ENCODE measurements around the gene PNMA6E.
"Not testable (repeated sequence)": the region's sequence is repeated elsewhere in the genome, so short reads cannot be mapped to it uniquely, and the experiment has no call there.

PNMA6E gene

GRCh38 chrX:153394612-153395011 lies 6.5 kb downstream of the PNMA6E start:
- TF ChIP-seq, protein P1, sequence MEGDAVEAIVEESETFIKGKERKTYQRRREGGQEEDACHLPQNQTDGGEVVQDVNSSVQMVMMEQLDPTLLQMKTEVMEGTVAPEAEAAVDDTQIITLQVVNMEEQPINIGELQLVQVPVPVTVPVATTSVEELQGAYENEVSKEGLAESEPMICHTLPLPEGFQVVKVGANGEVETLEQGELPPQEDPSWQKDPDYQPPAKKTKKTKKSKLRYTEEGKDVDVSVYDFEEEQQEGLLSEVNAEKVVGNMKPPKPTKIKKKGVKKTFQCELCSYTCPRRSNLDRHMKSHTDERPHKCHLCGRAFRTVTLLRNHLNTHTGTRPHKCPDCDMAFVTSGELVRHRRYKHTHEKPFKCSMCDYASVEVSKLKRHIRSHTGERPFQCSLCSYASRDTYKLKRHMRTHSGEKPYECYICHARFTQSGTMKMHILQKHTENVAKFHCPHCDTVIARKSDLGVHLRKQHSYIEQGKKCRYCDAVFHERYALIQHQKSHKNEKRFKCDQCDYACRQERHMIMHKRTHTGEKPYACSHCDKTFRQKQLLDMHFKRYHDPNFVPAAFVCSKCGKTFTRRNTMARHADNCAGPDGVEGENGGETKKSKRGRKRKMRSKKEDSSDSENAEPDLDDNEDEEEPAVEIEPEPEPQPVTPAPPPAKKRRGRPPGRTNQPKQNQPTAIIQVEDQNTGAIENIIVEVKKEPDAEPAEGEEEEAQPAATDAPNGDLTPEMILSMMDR (IDR thresholded peaks at IDR 0.05; ENCODE audit: low read depth, low read length, poor library complexity, severe bottlenecking) = no peak
- TF ChIP-seq EZH2phosphoT487 (IDR thresholded peaks at IDR 0.05; ENCODE audit: borderline replicate concordance, low read length) = no peak
- Histone ChIP-seq H3K4me2 (ENCODE audit: low read length) (no peak overlapping the region), H3K9me3 (ENCODE audit: control insufficient read depth, insufficient read depth, low read length) (no peaks in the 10 kb centered on the region)

GRCh38 chrX:153392642-153393321 lies 8.4 kb downstream of the PNMA6E start:
- H3K9me2 ChIP-seq (replicated peaks; ENCODE audit: control insufficient read depth, low read length) = no peaks in the 10 kb centered on the region
- H3K27ac ChIP-seq (ENCODE audit: low read depth, low read length) = no peak overlapping the region
- H4K20me1 ChIP-seq (ENCODE audit: control insufficient read depth, insufficient read depth, low read depth, low read length) = no peaks in the 10 kb centered on the region
- H3K4me1 ChIP-seq (ENCODE audit: control insufficient read depth, low read length) = no peaks in the 10 kb centered on the region
- H3K9me3 ChIP-seq (ENCODE audit: control insufficient read depth, insufficient read depth, low read length) = no peaks in the 10 kb centered on the region
- TF ChIP-seq, protein P1 (IDR thresholded peaks at IDR 0.05; ENCODE audit: low read depth, low read length, poor library complexity, severe bottlenecking) = no peak
- no peak overlapping the region for H3K4me3 ChIP-seq (ENCODE audit: low read length)
- H3K36me3 ChIP-seq (ENCODE audit: control insufficient read depth, low read length) = no peaks in the 10 kb centered on the region
- H3K79me2 ChIP-seq (ENCODE audit: control insufficient read depth, low read length) = no peaks in the 10 kb centered on the region
- H3K4me2 ChIP-seq (ENCODE audit: low read length) = no peak overlapping the region
- H3K27me3 ChIP-seq (ENCODE audit: control insufficient read depth, low read length) = no peaks in the 10 kb centered on the region
- H3F3A ChIP-seq (ENCODE audit: control insufficient read depth, insufficient read depth) = no peaks in the 10 kb centered on the region

More at GRCh38 chrX:153394612-153395011, 6.5 kb downstream of the PNMA6E start:
- Histone ChIP-seq H3K27ac (ENCODE audit: low read depth, low read length) (no peak overlapping the region), H3F3A (ENCODE audit: control insufficient read depth, insufficient read depth) (no peaks in the 10 kb centered on the region), H4K20me1 (ENCODE audit: control insufficient read depth, insufficient read depth, low read depth, low read length) (no peaks in the 10 kb centered on the region), H3K36me3 (ENCODE audit: control insufficient read depth, low read length) (no peaks in the 10 kb centered on the region), H3K79me2 (ENCODE audit: control insufficient read depth, low read length) (no peaks in the 10 kb centered on the region), H3K4me3 (ENCODE audit: low read length) (no peak overlapping the region), H3K27me3 (ENCODE audit: control insufficient read depth, low read length) (no peaks in the 10 kb centered on the region), H3K9me2 (replicated peaks; ENCODE audit: control insufficient read depth, low read length) (no peaks in the 10 kb centered on the region), H3K4me1 (ENCODE audit: control insufficient read depth, low read length) (no peaks in the 10 kb centered on the region)

- H3K36me3 ChIP-seq (ENCODE audit: control insufficient read depth, low read length); H3K9me3 ChIP-seq (ENCODE audit: control insufficient read depth, insufficient read depth, low read length); H3K9me2 ChIP-seq (replicated peaks; ENCODE audit: control insufficient read depth, low read length); H3K79me2 ChIP-seq (ENCODE audit: control insufficient read depth, low read length); H3K27ac ChIP-seq (ENCODE audit: low read depth, low read length); H3F3A ChIP-seq (ENCODE audit: control insufficient read depth, insufficient read depth); H3K4me1 ChIP-seq (ENCODE audit: control insufficient read depth, low read length); H3K27me3 ChIP-seq (ENCODE audit: control insufficient read depth, low read length); H4K20me1 ChIP-seq (ENCODE audit: control insufficient read depth, insufficient read depth, low read depth, low read length); H3K4me3 ChIP-seq (ENCODE audit: low read length); H3K4me2 ChIP-seq (ENCODE audit: low read length): not testable (repeated sequence)
Measured at GRCh38 chrX:153389460-153389768, 11.7 kb downstream of the PNMA6E start.

- Histone ChIP-seq H4K20me1 (ENCODE audit: control insufficient read depth, insufficient read depth, low read depth, low read length) (no peaks in the 10 kb centered on the region), H3K36me3 (ENCODE audit: control insufficient read depth, low read length) (no peaks in the 10 kb centered on the region), H3K4me1 (ENCODE audit: control insufficient read depth, low read length) (no peaks in the 10 kb centered on the region), H3K9me2 (replicated peaks; ENCODE audit: control insufficient read depth, low read length) (no peaks in the 10 kb centered on the region), H3K4me3 (ENCODE audit: low read length) (no peak overlapping the region), H3F3A (ENCODE audit: control insufficient read depth, insufficient read depth) (no peaks in the 10 kb centered on the region), H3K9me3 (ENCODE audit: control insufficient read depth, insufficient read depth, low read length) (no peaks in the 10 kb centered on the region), H3K27me3 (ENCODE audit: control insufficient read depth, low read length) (no peaks in the 10 kb centered on the region), H3K79me2 (ENCODE audit: control insufficient read depth, low read length) (no peaks in the 10 kb centered on the region), H3K4me2 (ENCODE audit: low read length) (no peak overlapping the region), H3K27ac (ENCODE audit: low read depth, low read length) (no peak overlapping the region)
- TF ChIP-seq, protein P1 (IDR thresholded peaks at IDR 0.05; ENCODE audit: low read depth, low read length, poor library complexity, severe bottlenecking) = no peak
- TF ChIP-seq EZH2phosphoT487 (IDR thresholded peaks at IDR 0.05; ENCODE audit: borderline replicate concordance, low read length) = no peak
Measured at GRCh38 chrX:153388722-153389459, 12.3 kb downstream of the PNMA6E start.
